K562 (cell line): ENCODE measurements around the gene PITPNB.

ENCODE experiments used
- CTCF ChIP-seq, 3 experiments: IDR thresholded peaks in 2 of 3; conservative IDR thresholded peaks in 1 of 3; 2 replicates each; pipeline ENCODE4 v1.5.1; 2011 to 2012; ENCODE audit warnings: low read length in 3 of 3, mild to moderate bottlenecking in 3 of 3, control low read depth in 2 of 3, improper control_type of control experiment in 1 of 3, inconsistent platforms in 1 of 3, low read depth in 1 of 3, mixed read lengths in 1 of 3, moderate library complexity in 1 of 3; ENCODE audit not compliant: insufficient read depth in 2 of 3
- HDAC2 ChIP-seq: fragments of 450-650 bp; IDR thresholded peaks from 2 replicates; pipeline ENCODE4 v1.6.1; 2016; ENCODE audit warnings: mild to moderate bottlenecking
- TAF1 ChIP-seq: IDR thresholded peaks from 2 replicates; pipeline ENCODE4 v1.6.1; 2011; ENCODE audit warnings: mild to moderate bottlenecking, low read length, moderate library complexity; ENCODE audit not compliant: insufficient read depth, control insufficient read depth, severe bottlenecking; ENCODE audit errors: extremely low read depth
- TBL1XR1 ChIP-seq, 2 experiments: IDR thresholded peaks; 2 replicates each; pipeline ENCODE4 v1.6.1; 2012; ENCODE audit warnings: improper control_type of control experiment in 2 of 2, low read length in 2 of 2, mild to moderate bottlenecking in 1 of 2
- TBP ChIP-seq: optimal IDR thresholded peaks from 2 replicates; pipeline ENCODE3; 2011; ENCODE audit warnings: low read depth, low read length, improper control_type of control experiment
- TCF7L2 ChIP-seq: fragments of 150-350 bp; IDR thresholded peaks from 2 replicates; pipeline ENCODE4 v1.6.1; 2016; ENCODE audit warnings: low read depth, mild to moderate bottlenecking, low read length, moderate library complexity
- TRIM28 ChIP-seq: fragments of 450-650 bp; IDR thresholded peaks from 2 replicates; pipeline ENCODE4 v1.6.1; 2017
- ZNF224 ChIP-seq: sonication (generic); formaldehyde crosslinking; IDR thresholded peaks from 2 replicates; pipeline ENCODE4 v1.8.0; 2022; ENCODE audit warnings: mild to moderate bottlenecking, missing genetic modification reagents
- ZNF551 ChIP-seq: fragments of 250-450 bp; sonication (Bioruptor Pico); IDR thresholded peaks from 2 replicates; pipeline ENCODE4 v1.5.0; 2021; ENCODE audit warnings: mild to moderate bottlenecking, moderate library complexity
- ZSCAN29 ChIP-seq: fragments of 450-650 bp; IDR thresholded peaks from 2 replicates; pipeline ENCODE4 v1.6.1; 2017
- TF ChIP-seq, protein P1 (sequence below): fragments of 450-650 bp; formaldehyde crosslinking; IDR thresholded peaks from 2 replicates; pipeline ENCODE4 v1.4.0; 2022; ENCODE audit warnings: missing genetic modification characterization

DNA sequence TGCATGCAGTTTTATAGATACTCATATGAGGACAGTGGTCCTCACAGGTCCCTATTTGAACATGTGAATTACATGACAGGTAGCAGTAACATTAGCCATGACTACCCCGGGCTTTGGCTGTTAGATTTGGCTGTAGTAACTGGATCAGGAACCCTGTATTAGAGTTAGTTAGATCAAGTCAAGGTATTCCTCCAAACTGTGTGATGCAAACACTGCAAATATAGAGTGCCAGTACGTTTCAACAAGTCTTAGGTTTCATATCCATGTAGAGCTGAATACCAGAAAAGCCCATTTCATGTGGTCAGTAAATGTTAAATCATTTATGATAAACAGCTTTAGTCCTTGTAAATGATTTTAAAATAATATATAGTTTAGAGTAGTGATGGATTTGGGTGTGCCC lies 29.5 kb upstream of the PITPNB start:
- TF ChIP-seq TBL1XR1 (IDR thresholded peaks at IDR 0.05; ENCODE audit: low read length in 2 of 2): no peak
- TF ChIP-seq, protein P1, sequence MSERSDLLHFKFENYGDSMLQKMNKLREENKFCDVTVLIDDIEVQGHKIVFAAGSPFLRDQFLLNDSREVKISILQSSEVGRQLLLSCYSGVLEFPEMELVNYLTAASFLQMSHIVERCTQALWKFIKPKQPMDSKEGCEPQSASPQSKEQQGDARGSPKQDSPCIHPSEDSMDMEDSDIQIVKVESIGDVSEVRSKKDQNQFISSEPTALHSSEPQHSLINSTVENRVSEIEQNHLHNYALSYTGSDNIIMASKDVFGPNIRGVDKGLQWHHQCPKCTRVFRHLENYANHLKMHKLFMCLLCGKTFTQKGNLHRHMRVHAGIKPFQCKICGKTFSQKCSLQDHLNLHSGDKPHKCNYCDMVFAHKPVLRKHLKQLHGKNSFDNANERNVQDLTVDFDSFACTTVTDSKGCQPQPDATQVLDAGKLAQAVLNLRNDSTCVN (CRISPR knock-in tag): no peak
- TF ChIP-seq HDAC2: no peak
- no peak for TF ChIP-seq ZNF224 (CRISPR knock-in tag)
- no peak for TF ChIP-seq TBP
- TF ChIP-seq CTCF (IDR thresholded peaks at IDR 0.05 in 2 of 3, conservative IDR thresholded peaks at IDR 0.05 in 1 of 3; ENCODE audit: insufficient read depth in 2 of 3, low read depth in 1 of 3, low read length in 3 of 3): no peak
- no peak for TF ChIP-seq TAF1
- no peak for TF ChIP-seq TCF7L2
- no peak for TF ChIP-seq TRIM28
- no peak for TF ChIP-seq ZSCAN29
- no peak for TF ChIP-seq ZNF551 (CRISPR knock-in tag)
